ENCODE measurements around the gene TMEM179B. TPM values are rescaled to one million over a fixed set of nuclear protein-coding genes. Genes with fewer than 3 reads are reported as not detected.

Gene TMEM179B
- total and polyA plus RNA-seq, 2 of the 4 experiments (the other 2 are of a cell fraction), result 29.4 to 67.1 TPM

DNA sequence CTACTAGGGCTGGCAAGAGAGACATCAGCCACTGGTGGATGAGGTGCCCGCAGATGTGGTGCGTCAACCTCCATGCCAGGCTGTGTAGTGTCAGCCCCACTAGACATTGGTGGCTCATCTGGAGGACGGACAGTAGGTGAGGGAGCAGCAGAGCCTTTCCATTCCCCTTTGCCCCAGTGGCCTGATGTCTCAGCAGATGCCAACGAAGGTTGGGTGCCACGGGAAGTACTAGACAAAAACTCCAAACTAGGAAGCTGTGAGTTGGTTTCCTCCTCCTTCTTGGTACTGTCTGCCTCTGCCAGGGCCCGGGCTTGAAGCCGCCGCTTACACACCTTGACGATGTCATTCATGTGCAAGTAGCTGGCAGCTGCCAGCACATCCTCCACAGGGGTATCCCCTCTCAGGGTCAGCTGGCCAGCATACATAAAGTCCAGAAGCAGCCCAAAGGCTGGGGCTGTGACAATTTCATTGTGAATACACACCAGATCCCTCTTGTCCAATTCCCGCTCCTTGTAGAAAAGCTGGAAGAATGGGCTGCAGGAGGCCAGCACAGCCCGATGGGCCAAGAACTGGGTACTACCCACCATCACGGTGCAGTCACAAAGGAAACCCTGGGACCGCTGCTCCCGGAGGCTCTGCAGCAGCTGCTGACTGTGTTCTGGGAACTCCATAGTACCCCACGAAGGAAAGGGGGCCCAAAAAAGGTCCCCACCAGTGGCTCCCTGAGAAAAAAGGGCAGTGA is 34.0 kb upstream of the TMEM179B start:
- Histone ChIP-seq H3K27ac (ENCODE audit: insufficient read depth, low read length) (no peak overlapping the region), H2BK120ac (ENCODE audit: low read depth, low read length) (no peak overlapping the region), H3K4ac (ENCODE audit: low read depth, low read length) (peak overlapping the region; percentile 28), H3K14ac (replicated peaks; ENCODE audit: low read depth, low read length) (no peak overlapping the region), H3K9me1 (ENCODE audit: insufficient read depth, low read length) (peaks cover 3% of the 10 kb centered on the region; the same call in 1 of the 2 replicates), H3K79me1 (ENCODE audit: low read depth in 1 of 2, low read length in 2 of 2) (peaks cover 20 to 41% of the 10 kb centered on the region in 2 experiments), H3K4me1 (ENCODE audit: control insufficient read depth, insufficient read depth, low read length) (no peaks in the 10 kb centered on the region), H4K20me1 (ENCODE audit: insufficient read depth, low read length) (no peaks in the 10 kb centered on the region), H4K5ac (ENCODE audit: low read depth, low read length) (peak overlapping the region; percentile 35; the same call in 1 of the 2 replicates), H2AFZ (replicated peaks; ENCODE audit: low read length, poor library complexity) (peak overlapping the region; percentile 75), H3K4me3 (ENCODE audit: insufficient read depth, low read depth, low read length) (peak overlapping the region; percentile 53), H4K8ac (ENCODE audit: low read depth in 2 of 2, low read length in 2 of 2) (peak overlapping the region; percentile 70 to 100), H3K27me3 (ENCODE audit: control insufficient read depth, insufficient read depth, low read length) (no peaks in the 10 kb centered on the region), H3K9ac (ENCODE audit: low read depth, low read length) (no peak overlapping the region), H3K56ac (ENCODE audit: extremely low read depth, insufficient read depth, low read length) (no peak overlapping the region), H3K4me2 (ENCODE audit: low read depth, low read length) (peak overlapping the region; percentile 35), H4K91ac (ENCODE audit: insufficient read depth, low read depth, low read length) (0 out of 2 replicates have a peak overlapping the region, but pooled peaks have one; percentile 22), H2AK5ac (ENCODE audit: low read depth, low read length) (peak overlapping the region; percentile 27; the same call in 1 of the 2 replicates), H2AK9ac (replicated peaks; ENCODE audit: low read depth, low read length, poor library complexity) (peak overlapping the region; percentile 79), H3K9me3 (ENCODE audit: control insufficient read depth, insufficient read depth, low read length) (no peaks in the 10 kb centered on the region), H2BK20ac (ENCODE audit: low read depth, low read length) (no peak overlapping the region), H2BK5ac (ENCODE audit: low read depth, low read length, poor library complexity, severe bottlenecking) (no peak overlapping the region), H3K18ac (ENCODE audit: low read depth, low read length) (no peak overlapping the region), H3K36me3 (ENCODE audit: control insufficient read depth, insufficient read depth, low read length) (peaks cover 13% of the 10 kb centered on the region), H2BK15ac (ENCODE audit: low read depth, low read length) (no peak overlapping the region), H3K23ac (ENCODE audit: low read depth, low read length) (no peak overlapping the region)
- no peak for TF ChIP-seq FOS (IDR thresholded peaks at IDR 0.05; ENCODE audit: low read depth, low read length)
- no peak for TF ChIP-seq RCOR1 (IDR thresholded peaks at IDR 0.05; ENCODE audit: insufficient replicate concordance, low read length)
- no peak for TF ChIP-seq CEBPB (IDR thresholded peaks at IDR 0.05; ENCODE audit: low read depth, low read length)
- TF ChIP-seq BHLHE40 (IDR thresholded peaks at IDR 0.05; ENCODE audit: low read depth, low read length), result no peak
- no peak for TF ChIP-seq POLR2A (IDR thresholded peaks at IDR 0.05; ENCODE audit: low read depth, low read length)
- no peak for TF ChIP-seq MXI1 (IDR thresholded peaks at IDR 0.05; ENCODE audit: borderline replicate concordance, low read depth, low read length)
- no peak for TF ChIP-seq RFX5 (IDR thresholded peaks at IDR 0.05; ENCODE audit: low read depth, low read length)
- TF ChIP-seq CHD1 (IDR thresholded peaks at IDR 0.05; ENCODE audit: low read depth, low read length), result no peak
- TF ChIP-seq SMC3 (IDR thresholded peaks at IDR 0.05; ENCODE audit: low read depth, low read length), result no peak
- TF ChIP-seq, protein P1, sequence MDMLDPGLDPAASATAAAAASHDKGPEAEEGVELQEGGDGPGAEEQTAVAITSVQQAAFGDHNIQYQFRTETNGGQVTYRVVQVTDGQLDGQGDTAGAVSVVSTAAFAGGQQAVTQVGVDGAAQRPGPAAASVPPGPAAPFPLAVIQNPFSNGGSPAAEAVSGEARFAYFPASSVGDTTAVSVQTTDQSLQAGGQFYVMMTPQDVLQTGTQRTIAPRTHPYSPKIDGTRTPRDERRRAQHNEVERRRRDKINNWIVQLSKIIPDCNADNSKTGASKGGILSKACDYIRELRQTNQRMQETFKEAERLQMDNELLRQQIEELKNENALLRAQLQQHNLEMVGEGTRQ (IDR thresholded peaks at IDR 0.05; ENCODE audit: low read depth, low read length), result no peak
- no peak for TF ChIP-seq NFE2L2 (IDR thresholded peaks at IDR 0.05; ENCODE audit: low read depth, low read length)
- TSS peak; percentile 69 for BruUV-seq (replicated peaks)
- intact Hi-C loops (cut with micrococcal nuclease), result no loop called here
- in situ Hi-C loops (cut with MboI; ENCODE audit: low sequenced_read_pairs), result no loop called here
- no peak for ATAC-seq (ENCODE audit: low read depth)
- dilution Hi-C loops (cut with HindIII; ENCODE audit: low sequenced_read_pairs, unreplicated experiment), result no loop called here
- ChIA-PET POLR2A (ENCODE audit: unreplicated experiment) (interaction anchor here (0.6 to 1.5 kb wide), 7 partner anchors 8 to 102 kb away, joined by 3 to 8 read pairs (median 5); partner anchors contain the start of genes HNRNPUL2 and TAF6L), CTCF (interaction anchor here (0.5 to 1.5 kb wide), 2 partner anchors 12 to 33 kb away, joined by 4 read pairs; partner anchors contain the start of gene TMEM179B)
- DNase-seq, result no peak
- 85% methylated on average over 5 of the region's 15 CpGs; no CpG with 5 or more reads in 1 of the 2 experiments for WGBS, 2 experiments (ENCODE audit: extremely low coverage in 2 of 2, insufficient read length in 1 of 2)

Data from IMR-90 (cell line).